OCI-LY3 (cell line): ENCODE results near the gene TGM1.

Experiments used
- CTCF ChIP-seq: fragments of 200-600, 300-600 bp; sonication (generic); IDR thresholded peaks from 2 replicates; pipeline ENCODE4 v1.5.1; 2014; ENCODE audit warnings: antibody characterized with exemption, low read length, low read depth
- EZH2phosphoT487 ChIP-seq: fragments of 200-600 bp; shearing (Covaris generic); IDR thresholded peaks from 2 replicates; pipeline ENCODE4 v1.6.1; 2018; ENCODE audit warnings: antibody characterized with exemption, mixed run types, low read depth

GRCh38 chr14:24261969-24262327 is 1.0 kb downstream of the TGM1 start:
- TF ChIP-seq CTCF (no peak), EZH2phosphoT487 (no peak)
